Fibroblast of mammary gland (primary cell): ENCODE measurements around the gene RTN1.

Experiments
- DNase-seq: peaks from one replicate; pipeline ENCODE4 v3.0.0-alpha.2; 2010; ENCODE audit warnings: low read depth
- H3K4me3 ChIP-seq: 2 replicates; pipeline ENCODE4 v1.5.1; 2011; ENCODE audit warnings: low read depth, mild to moderate bottlenecking, low read length, moderate library complexity; ENCODE audit not compliant: control insufficient read depth
- TF ChIP-seq, protein P1 (sequence below): conservative IDR thresholded peaks from 2 replicates; pipeline ENCODE4 v1.5.1; 2011; ENCODE audit warnings: low read depth, low read length, inconsistent platforms; ENCODE audit not compliant: control insufficient read depth, insufficient read depth

The RTN1 gene

DNA sequence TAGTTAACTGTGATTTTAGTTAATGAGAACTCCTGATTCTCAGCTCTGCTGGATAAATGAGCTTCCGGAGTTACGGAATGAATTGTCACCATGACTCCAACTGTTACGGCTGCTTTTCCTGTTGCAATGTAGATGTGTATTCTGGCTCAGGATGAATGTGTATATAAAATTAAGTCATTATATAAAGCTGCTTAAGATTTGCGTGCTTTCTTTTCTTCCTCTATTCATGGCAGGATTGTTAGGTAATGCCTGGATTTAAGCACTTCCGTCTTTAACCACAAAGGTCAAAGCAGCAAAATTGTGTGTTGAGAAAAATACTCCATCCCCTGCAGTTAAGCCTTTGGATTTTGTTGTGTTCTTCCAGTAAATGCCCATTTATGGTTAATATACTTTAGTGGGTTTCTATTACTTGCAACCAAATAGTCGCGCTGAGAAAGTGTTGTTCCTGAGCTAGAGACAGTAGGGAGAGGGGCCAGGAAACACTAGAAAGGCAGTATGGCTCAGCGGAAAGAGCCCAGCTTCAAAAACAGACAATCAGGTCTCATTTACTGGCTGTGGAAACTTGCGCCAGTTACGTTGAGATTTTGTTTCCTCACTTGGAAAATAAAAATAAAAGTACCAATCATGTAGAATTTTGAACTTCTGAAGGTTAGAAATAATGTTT is 284.6 kb downstream of the RTN1 start:
- no peak overlapping the region for H3K4me3 ChIP-seq
- DNase-seq, result no peak
- TF ChIP-seq, protein P1, sequence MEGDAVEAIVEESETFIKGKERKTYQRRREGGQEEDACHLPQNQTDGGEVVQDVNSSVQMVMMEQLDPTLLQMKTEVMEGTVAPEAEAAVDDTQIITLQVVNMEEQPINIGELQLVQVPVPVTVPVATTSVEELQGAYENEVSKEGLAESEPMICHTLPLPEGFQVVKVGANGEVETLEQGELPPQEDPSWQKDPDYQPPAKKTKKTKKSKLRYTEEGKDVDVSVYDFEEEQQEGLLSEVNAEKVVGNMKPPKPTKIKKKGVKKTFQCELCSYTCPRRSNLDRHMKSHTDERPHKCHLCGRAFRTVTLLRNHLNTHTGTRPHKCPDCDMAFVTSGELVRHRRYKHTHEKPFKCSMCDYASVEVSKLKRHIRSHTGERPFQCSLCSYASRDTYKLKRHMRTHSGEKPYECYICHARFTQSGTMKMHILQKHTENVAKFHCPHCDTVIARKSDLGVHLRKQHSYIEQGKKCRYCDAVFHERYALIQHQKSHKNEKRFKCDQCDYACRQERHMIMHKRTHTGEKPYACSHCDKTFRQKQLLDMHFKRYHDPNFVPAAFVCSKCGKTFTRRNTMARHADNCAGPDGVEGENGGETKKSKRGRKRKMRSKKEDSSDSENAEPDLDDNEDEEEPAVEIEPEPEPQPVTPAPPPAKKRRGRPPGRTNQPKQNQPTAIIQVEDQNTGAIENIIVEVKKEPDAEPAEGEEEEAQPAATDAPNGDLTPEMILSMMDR, result no peak

DNA sequence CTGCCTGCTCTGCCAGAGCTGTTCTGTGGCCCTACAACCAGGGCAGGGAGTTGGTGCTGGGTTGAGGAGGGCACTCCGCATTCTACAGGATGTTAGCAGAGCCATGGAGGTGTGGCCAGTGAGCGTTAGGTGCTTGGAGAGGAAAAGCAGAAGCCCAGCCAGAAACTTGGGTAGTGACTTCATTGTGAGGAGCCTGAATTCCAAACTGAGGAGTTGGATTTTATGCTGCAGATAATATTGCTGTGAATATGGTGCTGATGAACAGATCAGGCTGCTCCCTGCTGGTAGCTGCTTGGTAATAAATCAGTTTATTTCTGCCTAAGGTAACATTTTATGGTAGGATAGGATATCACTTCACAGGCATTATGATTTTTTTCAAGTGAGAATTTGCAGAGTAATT is 286.8 kb downstream of the RTN1 start:
- TF ChIP-seq, protein P1, result peak; percentile 7
- peak; percentile 34 for DNase-seq
- H3K4me3 ChIP-seq, result no peak overlapping the region

- H3K4me3 ChIP-seq, result no peak overlapping the region
- TF ChIP-seq, protein P1, result no peak
- no peak for DNase-seq
These were observed 287.6 kb downstream of the RTN1 start for GRCh38 chr14:59582845-59583509.

GRCh38 chr14:59582161-59582560 is 288.4 kb downstream of the RTN1 start:
- H3K4me3 ChIP-seq, result no peak overlapping the region
- DNase-seq, result no peak
- TF ChIP-seq, protein P1, result no peak

DNA sequence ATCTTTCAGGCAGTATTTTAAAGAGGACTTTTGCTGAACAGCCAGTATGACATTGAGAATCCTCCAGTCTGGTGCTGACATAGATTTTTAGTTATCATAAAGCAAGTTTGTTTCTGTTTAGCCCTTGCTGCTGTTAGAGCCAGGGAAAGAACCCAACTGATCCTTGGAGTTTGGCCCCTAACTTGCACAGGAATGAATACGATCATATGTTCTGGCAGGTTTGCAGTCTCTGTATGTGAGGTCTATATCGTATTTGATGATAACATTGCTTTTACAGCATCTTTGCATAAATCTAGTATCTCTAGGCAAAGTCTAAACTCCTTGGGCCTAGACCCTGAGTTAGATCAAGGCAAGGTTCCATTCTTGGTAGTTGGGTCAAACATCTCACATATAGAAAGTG is 289.7 kb downstream of the RTN1 start:
- H3K4me3 ChIP-seq, result no peak overlapping the region
- TF ChIP-seq, protein P1, result no peak
- no peak for DNase-seq

DNA sequence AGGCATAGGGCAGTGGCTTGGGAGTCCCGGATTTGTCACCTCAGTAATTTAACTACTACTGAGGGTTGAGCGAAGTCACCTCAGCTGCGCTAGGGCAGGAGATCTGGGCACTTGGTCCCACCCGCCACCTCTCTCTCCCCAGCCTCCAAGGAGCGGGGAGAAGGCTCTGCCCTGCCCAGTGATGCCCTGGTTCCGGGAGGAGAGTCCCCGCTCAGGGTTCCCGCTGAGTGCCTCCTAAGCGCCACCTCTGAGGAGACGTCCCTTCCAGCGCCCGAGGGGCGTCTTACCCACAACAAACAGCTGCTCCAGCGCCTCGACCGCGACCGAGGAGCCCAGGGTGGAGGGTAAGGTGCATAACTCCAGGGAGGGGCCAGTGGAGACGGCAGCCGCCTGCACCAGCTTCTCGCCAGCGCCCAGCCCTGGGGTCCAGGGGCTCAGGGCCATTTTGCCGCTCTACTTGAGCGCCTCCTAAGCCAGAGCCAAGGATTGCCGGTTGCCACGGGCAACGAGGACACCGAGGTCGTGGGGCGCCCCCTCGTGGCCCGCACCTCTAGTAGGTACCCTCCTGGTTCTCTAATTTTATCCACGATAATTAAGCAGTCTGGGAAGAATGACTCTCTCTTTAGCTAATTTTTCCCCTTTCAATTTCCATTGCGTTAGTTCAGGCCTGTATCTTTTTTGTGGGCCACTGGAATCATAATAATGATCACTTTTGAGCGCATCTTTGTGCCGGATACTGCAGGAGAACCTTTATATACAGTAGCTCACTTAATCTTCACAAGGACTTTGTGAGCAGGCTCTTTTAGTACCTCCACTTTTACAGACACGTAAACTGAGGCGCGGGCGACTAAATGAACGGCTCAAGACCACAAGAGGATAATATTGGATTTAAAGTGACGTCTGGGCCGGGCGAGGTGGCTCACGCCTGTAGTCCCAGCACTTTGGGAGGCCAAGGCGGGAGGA is 294.0 kb downstream of the RTN1 start, which contains the start of gene CCDC175:
Gene CCDC175 (minus strand): TSS at position 481 of the 963 bp plus-strand sequence. CDS start 37 bp downstream, at position 444.
- TF ChIP-seq, protein P1, result peak; percentile 62
- DNase-seq, result peak; percentile 67
- peak within 1 kb of the TSS; percentile 35 for H3K4me3 ChIP-seq
